HuH-7.5 (cell line): ENCODE results near the gene TCF7L2.
A peak's percentile ranks its signal among the peaks of the same experiment; 100 is the strongest.

Experiments
- DNase-seq: peaks from one replicate; pipeline ENCODE4 v3.0.0; 2011; ENCODE audit warnings: low spot score

Gene TCF7L2

DNA sequence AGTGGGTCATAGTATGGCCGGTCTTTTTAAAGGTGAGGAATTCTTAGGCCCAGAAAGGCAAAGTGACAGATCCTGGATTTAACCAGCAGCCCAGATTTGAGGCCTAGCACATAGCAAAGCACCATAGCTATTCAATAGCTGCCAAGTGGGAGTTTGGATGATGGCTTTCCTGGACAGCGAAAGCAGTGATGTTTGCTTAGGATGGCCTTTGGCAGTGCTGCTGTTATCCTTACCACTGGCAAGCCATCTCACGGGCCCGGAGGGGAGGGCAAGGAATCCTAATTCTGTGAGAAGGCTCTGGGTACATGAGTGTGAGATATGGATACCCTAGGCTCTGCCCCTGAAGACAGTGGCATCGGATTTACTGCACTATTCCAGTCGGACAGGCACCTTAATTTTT is 50.4 kb downstream of the TCF7L2 start:
- DNase-seq: no peak

DNA sequence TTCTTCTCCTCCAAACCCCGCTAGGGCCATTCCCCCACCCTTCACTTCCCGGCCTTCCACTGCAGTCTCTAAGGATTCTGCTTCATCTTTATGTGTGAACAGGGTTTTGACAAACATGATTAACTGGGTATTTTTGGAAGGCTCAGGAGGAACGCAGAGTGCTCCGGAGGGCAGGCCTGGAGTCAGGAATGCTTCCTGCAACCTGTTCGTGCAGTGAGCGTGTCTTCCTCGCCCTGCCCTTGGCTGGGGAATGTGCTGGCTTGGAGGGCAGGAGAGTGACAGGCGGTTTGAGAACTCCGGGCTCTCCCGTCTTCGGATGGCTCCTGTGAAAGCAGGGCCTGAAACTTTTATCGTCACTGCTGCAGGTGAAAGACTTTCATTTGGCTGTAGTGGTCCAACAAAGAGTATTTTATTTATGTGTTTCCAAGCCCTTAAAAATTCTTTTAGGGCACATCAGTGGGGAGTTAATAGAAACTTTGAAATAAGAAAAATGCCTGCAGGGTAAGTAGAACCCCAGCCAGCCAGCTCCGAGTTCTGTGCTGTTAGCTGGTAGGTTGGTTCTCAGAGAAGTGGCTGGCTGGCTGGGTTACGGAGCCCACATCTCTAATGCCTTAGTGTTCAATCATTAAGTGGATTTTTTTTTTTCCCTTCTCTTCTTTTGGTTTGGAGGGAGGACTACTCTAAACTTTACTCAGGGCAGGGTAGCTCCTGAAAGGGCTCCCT is 51.0 kb downstream of the TCF7L2 start:
- DNase-seq: no peak

DNA sequence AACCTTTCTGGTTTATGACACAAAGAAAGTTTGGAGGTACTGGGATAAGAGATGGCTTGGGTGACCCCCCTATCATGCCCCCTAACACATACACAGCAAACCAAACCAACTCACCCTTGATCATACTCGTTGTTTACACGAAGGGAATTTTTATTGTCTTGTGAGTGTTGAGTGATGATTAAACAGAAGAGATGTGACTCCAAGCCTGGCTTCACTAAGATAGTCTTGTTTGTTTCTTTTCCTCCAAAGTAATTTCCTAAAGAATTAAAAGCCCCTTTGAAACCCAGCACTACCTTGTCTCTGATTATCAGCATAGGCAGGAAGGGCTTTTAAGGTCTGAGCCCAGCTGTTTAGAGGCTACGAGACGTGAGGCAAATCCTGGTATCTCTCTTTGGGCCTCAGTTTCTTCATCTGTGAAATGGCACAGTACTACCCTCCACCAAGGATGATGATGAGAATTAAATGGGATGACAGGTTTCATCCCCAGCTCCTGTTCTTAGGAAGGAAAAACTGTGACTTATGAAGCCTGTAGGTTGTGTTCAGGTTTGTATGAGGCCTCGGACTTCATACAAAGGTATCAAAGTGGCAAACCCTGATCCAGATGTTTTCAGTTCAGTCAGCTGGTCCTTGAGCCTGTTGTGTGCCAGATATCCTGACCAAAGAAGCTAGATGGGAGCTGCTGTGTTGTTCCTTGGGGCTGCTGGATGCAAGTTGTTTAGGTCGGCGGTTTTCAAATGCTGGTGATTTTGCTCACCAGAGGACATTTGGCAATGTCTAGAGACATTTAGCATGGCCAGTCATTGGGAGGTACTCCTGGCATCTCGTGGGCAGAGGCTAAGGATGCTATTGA is 51.8 kb downstream of the TCF7L2 start:
- no peak for DNase-seq

DNA sequence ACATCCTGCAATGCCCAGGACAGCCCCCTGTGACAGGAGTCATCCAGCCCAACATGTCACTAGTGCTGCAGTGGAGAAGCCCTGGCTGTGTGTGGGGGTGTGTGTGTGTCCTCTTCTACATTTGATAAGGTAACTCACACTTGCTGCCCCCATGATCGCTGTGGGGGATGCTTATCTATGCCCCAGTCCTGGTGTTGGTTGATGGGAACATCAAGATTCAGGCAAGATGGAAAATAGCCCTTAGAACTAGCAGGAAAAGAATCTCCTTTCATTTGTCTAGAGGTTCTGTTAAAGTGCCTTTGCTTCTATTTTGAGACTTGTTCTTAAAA is 52.4 kb downstream of the TCF7L2 start:
- DNase-seq: no peak

DNA sequence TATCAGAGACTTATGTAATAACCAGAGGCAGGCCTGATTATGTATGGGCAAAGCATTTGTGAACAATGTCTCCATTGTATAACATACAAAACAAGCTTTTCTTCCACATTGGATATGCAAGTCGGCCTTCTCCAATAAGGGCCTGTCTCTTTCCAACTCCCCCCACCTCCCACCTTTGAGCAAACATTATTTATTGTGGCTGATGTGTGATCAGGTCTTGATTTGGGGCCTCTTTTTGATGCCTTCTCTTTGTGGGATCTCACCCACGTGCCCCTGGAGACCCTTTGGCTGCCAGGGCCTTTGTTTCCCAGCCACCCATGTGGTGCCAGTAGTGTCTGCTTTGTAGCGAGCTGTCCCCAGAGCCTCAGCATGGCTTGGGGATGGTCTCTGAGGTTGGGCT is 53.0 kb downstream of the TCF7L2 start:
- DNase-seq: no peak

DNA sequence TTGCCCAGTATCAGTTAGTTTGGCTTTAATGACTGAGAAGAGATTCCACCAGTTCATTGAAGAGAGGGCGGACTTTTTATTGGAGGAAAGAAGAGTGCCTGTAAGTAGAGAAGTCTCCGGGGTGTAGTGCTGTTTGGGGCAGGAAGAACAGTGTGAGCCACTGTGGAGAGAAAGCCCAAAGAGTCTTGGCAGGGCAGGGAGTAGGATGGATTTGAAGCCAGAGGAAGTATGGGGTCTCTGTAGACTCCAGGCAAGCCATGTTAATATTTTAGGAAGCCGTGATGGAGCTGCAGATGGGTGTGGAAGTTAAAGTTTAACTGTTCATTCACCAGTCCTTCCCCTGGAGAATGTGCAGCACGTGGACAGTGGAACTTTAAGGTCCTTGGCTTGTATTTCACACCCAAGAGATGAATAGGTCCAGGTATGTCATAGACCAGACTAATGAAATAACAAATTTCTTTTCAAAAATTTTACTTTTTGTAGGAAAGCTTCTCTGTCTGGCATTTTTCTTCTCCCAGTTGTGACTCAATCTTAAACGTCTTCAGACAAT is 54.1 kb downstream of the TCF7L2 start:
- no peak for DNase-seq

DNA sequence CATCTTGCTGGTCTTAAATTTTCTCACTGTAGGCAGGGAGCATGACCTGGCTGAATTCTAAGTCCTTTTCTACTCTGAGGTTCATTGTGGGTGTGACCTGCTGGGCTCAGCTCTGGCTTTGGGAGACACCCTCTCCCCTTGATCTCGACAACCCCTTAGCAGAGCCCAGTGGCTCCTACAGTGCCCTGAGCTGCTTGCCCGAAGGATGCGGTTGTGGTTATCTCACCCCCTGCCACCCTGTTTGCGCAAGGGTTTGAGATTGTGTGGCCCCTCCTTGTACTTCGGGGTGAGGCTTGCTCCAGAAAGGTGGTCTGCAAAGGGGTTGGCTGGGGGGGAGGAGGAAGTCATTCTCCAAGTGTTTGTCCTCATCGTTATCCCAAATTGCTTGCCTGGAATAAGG is 55.3 kb downstream of the TCF7L2 start:
- DNase-seq: no peak

DNA sequence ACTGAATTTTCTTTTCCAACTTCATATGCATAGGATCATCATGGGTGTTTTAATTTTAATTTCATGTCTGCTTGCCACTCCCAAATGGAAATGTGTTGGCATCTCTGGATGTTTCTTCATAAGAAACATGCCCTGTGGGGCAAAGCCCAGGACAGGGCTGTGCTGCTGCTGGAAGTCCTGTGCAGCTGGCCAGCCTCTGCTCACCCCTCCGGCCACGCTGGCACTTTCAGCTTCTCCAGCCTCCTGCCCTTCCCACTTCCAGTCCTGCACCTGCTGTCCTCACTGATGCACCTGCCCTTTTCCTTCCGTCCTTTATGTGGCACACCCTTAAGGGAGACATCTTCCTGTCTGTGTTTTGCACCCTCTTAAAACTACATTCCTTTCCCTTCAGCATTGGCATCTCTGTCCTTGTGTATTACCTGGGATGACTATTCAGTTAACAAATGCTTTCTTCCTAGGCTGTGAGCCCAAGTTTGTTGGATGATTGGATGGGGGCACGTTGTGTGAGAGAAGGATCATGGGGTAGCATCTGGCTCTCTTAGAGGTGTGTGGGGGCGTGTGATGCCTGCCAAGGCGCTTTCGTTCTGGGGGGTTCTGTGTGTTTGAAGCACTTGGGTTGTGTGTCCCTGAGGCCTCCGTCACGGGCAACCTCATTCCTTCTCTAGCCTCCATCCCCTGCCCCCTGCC is 56.8 kb downstream of the TCF7L2 start:
- no peak for DNase-seq

DNA sequence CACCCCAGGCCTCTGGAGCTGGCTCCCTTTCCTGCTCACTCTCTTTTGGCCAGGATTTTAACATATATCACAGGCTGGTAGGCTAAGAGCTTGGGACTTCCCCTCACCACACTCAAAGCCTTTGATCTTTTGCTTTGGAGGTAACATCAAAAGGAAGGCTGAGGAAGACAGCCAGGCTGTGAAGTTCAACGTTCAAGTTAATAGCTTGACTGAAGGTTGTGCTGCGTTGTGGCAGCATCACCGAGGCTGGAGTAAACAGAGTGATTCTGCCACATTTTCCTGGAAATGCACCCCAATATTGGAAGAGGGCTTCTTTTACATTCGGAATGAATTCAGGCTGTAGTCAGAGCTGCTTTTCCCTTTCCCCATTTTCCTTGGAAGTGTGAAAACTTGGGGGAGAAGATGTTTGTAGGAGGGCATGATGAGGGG is 57.3 kb downstream of the TCF7L2 start:
- DNase-seq: no peak

DNA sequence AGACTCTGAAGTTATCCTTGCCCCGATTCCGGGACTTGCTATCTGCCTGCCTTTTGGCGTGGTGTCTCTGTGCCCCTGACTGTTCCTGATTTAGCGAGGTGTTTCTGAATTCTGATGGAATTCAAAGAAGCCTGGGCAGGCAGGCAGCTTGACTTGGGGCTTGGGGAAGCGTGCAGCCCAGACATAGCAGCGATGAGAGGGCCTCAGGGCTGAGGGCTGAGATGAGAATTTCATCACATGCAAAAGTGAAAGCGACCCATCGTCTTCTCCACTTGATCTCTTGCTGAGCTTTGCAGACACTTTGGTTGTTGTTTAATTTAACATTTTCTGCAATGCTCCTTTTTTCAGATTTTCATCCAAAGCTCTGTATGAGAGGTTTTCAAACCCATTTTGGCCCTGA is 57.8 kb downstream of the TCF7L2 start:
- no peak for DNase-seq

DNA sequence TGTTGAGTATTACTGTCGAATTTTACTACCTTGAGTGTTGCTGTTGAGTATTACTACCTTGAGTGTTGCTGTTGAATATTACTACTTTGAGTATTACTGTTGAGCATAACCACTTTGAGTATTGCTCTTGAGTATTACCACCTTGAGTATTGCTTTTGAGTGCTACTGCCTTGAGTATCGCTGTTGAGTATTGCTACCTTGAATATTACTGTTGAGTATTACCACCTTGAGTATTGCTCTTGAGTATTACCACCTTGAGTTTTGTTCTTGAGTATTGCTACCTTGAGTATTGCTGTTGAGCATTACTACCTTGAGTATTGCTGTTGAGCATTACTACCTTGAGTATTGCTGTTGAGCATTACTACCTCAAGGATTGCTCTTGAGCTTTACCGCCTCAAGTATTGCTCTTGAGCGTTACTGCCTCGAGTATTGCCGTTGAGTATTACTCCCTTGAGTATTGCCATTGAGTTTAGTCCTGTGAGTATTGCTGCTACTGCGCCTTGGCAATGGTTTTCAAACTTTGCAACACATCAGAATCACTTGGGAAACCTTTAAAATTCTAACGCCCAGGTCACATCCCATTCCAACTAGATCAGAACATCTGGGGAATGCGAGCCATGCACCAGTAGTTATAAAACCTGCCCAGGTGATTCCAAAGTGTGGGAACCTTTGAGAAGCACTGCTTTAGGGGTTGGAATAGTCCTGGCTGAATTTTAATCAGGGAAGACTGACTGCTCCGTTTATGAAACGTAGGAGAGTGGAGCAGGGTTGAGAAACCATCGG is 61.7 kb downstream of the TCF7L2 start:
- no peak for DNase-seq

DNA sequence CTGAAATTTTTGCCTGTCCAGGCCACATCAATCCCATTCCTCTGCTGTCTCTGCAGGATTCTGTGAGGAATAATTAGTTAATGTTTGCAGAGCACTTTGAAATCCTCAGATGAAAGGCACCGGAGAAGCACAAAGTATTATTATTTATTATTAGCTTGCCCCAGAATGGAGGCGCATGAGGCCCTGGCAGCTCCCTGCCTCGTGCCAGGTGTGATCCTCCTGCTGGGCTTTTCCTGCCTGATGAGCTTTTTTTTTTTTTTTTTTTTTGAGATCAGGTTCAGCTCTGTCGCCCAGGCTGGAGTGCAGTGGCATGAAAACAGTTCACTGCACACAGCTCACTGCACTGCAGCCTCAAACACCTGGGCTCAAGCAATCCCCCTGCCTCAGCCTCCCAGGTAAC is 65.2 kb downstream of the TCF7L2 start:
- no peak for DNase-seq

DNA sequence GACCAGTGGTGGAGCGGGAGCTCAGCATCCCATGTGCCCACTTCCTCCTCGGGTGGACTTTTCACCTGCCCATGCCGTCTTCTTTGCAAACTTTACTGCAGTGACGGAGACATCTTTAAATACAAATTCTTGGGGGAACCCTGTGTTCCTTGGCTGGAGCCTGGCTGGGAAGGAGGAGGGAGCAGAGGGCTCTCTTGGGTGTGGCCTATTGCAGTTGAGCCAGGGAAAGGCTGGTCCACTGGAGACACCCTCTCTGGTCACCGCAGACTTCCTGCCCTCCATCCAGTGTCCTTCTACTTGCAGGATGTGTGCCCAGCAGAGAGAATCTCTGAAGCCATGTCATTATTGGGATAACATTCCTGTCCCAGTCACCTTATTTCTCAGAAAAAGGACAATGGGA is 67.3 kb downstream of the TCF7L2 start:
- no peak for DNase-seq

DNA sequence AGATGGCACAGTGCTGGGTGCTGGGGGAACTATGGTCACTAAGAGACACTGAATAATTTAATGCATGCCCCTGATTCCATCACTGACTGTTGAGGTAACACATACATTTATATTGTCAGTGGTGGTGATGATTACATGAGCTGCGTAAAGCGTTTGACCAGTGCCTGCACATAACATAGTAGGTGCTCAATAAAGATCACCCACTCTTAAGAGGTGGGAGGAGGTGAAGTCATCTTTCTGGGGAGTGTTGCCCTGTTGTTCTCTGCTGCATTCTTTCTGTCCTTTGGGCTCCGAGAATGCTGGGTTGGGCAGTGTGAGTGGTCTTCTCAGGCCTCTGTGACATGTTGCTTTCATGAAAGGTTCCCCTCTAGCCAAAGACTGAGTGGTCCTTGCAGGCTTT is 68.0 kb downstream of the TCF7L2 start:
- DNase-seq: no peak

DNA sequence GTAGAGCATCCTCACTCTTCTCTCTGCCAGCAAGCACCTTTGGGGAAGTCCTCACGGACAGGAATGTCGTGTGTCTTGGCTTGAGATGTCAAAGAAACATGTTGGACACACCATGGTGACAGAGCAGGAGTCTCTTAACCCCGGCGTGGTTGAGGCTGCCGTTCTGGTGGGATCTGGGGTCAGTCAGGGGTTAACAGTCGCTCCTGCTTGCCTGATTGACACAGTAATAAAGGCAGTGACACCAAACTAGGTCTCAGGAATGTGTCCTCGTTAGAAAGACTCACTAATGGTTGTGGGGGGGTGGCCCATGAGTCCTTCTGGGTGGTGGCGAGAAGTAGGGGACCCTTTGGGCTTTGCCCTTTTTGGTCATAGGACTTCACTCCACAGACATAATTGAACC is 69.0 kb downstream of the TCF7L2 start:
- DNase-seq: no peak

DNA sequence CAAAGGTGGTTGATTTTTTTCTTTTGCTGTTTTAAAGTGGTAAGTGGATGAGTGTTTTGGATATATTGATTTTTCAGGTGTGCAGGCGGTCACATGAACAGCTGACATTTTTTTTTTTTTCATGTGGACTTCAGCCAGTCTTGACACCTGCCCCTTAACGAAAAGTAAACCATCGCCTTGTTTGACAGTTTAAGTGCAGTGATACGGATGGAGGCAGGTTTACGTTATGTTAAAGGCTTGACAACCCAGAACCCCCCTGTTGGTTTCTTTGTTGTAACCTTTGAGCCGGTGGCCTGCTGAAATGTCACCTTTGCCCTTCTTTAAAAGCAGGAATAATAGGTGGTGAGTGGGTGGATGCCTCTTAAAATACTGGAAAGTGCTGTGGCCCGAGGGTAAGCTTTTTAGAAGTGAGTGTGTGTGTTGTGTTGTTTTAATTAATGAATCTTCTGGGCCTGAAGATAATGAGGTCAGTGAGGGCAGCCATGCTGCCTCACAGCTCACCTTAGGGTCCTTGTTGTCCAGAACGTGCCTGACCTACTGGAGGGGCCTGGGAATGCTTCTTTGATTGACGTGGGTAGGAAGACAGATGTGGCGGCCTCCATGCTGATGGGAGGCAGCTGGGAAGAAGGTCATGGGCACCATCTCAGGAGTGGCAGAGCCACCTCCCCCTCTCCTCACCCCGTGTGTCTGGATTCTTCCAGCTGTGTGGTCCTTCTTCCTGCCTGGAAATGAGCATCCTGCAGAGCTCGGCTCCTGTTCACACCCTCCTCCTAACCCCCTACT is 69.8 kb downstream of the TCF7L2 start:
- DNase-seq: peak; percentile 34

DNA sequence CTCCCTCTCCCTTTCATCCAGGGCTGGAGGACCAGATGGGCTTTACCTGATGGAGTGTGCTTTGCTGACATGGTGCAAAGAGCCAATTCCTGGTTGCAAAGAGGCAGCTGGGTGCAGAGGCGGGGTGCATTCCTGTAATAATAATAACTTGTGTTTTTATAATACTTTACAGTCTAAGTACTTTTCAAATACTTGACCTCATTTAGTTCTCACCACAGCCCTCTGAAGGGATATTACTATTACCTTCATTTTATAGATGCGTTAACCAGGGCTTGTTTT is 70.4 kb downstream of the TCF7L2 start:
- DNase-seq: no peak

DNA sequence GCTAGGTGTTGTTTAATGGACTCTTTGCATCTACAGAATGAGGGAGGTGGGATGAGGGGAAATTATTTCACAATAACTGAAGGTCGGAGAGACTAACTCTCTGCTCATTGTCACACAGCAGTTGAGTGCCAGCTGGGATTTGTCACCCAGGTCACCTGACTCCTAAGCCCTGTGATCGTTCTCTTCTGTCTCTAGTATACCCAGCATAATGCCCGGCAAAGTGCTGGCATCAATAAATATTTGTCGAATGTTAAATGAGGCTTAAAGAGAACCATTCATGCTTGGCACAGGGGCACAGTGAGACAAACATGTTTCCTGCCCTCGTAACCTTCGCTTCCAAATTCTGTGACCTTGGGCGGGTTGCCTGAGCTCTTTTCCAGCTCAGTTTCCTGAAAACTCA is 70.8 kb downstream of the TCF7L2 start:
- DNase-seq: no peak

DNA sequence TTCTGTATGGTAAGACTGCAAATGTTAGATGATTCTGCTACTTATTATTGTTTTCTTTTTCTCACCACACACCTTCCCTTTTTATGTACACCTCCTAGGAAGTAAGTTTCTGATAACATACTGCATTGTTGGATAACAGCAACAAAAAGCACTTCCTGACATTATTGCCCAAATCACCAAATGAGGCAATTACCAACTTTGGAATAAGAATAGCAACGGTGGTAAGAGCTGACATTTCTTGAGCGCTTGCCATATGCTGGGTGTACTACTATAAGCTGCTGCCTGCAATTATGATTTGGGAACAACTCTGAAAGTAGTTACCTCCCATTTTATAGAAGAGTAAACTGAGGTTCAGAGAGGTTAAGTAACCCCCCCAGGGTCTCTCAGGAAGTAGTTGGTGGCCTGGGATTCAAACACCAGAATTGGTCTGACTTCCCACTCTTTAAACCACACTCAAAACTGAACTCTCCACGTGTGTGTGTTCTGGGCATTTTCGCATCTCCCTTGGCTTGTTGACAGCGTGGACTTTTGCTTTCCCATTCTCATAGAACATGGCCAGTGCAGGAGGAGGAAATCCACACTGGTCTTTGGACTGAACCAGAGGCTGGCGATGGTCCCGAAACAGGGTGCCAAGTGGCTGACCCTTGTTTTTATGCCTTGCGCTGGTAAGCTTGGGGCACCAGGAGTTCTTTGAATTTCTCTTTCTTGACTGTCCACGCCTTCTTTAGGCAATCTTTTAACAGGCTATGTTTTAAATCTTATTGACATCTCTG is 71.4 kb downstream of the TCF7L2 start:
- no peak for DNase-seq

DNA sequence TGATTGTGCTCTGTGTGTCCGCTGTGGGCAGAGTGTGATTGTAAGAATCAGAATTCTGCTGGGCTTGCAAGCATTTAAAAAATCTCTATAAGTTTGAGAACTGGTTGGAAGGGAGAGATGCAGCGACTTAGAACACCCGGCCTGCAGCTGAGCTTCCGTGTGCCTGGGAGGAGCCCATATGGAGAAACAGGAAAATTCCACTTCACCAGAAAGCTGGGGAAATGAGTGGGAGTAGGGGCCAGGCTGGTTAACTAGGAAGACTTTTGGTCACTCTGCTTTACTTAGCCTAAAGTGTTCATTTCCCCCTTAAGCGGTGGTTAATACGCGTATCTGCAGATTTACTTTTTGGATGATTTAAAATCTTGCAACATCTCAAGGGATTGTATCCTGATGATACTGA is 72.2 kb downstream of the TCF7L2 start:
- no peak for DNase-seq

DNA sequence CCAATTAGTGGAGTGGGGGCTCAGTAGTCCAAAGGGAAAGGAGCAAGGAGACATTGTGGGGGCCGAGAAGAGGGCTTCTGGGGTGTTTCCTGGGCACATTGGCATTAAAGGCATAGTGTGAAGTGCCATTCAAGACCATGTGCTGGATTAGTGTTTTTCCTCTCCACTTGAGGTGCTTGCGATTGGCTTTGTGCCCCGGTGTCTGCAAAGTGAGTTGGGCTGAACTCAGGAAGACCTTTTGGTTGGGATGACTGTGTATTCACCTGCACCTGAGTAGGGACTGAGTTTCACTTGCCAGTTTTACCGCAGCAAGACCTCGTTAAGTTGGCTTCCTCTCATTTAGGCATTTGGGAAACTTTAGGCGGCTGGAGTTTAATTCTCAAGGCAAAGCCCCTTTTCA is 73.0 kb downstream of the TCF7L2 start:
- DNase-seq: no peak
